ENCODE data around the gene LIFR. TPM values are rescaled to one million over a fixed set of nuclear protein-coding genes. Genes with fewer than 3 reads are reported as not detected.

The LIFR gene
- total RNA-seq, 1 experiment from 2014 or later = 10.6 TPM

DNA sequence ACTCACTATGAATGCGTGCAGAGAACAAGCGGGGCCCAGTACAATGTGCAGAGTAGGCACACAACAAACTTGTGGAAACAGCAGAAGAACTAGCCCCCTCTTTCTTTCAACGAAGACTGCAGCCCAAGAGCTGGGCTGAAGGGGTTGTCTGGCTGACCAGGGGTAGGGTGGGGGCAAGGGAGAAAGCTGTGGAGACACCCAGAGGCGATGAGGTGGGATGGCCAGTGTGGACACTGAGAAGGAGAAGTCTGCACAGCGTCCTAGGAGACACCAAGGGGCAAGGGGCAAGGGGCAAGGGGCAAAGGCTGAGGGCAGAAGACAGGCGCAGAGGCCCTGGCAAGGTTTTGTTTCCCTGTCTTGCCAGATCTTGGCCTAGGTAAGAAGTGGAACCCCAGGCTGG is 62.3 kb downstream of the LIFR start:
- Histone ChIP-seq H3K27ac (ENCODE audit: low read depth, low read length) (no peak overlapping the region), H3K79me2 (ENCODE audit: insufficient read depth, low read length) (no peaks in the 10 kb centered on the region), H3K9me3 (ENCODE audit: control insufficient read depth in 1 of 2, insufficient read depth in 1 of 2, low read depth in 1 of 2, low read length in 2 of 2) (no peaks in the 10 kb centered on the region), H3K4me3 (replicated peaks in 1 of 2; ENCODE audit: low read depth in 1 of 2, low read length in 2 of 2) (no peak overlapping the region), H3K36me3 (ENCODE audit: control insufficient read depth in 1 of 2, insufficient read depth in 2 of 2, low read length in 2 of 2) (no peaks in the 10 kb centered on the region), H4K20me1 (ENCODE audit: insufficient read depth) (no peaks in the 10 kb centered on the region), H3K27me3 (ENCODE audit: insufficient read depth, low read length) (no peaks in the 10 kb centered on the region), H3K4me1 (ENCODE audit: control insufficient read depth in 1 of 2, insufficient read depth in 2 of 2, low read length in 2 of 2) (no peaks in the 10 kb centered on the region), H2AFZ (ENCODE audit: low read depth, low read length, poor library complexity, severe bottlenecking) (no peak overlapping the region), H3K9ac (ENCODE audit: low read length) (no peak overlapping the region), H3K4me2 (ENCODE audit: low read length) (no peak overlapping the region), H3K9me2 (ENCODE audit: insufficient read depth) (no peaks in the 10 kb centered on the region)
- ChIA-PET CTCF (no interaction called here), RAD21 (ENCODE audit: low non-redundant PET in 1 of 2, low total read pairs in 2 of 2, uncharacterized antibody in 2 of 2, unreplicated experiment in 2 of 2) (no interaction called here), POLR2A (no interaction called here)
- no peak for DNase-seq (ENCODE audit: low read depth, low spot score)
- TF ChIP-seq EZH2 (IDR thresholded peaks at IDR 0.05) (no peak), EGR1 (IDR thresholded peaks at IDR 0.05; ENCODE audit: low read depth) (no peak), CEBPB (IDR thresholded peaks at IDR 0.05; ENCODE audit: low read depth) (no peak), JUND (IDR thresholded peaks at IDR 0.05) (no peak), SP1 (IDR thresholded peaks at IDR 0.05; ENCODE audit: low read depth) (no peak), MAX (IDR thresholded peaks at IDR 0.05) (no peak), POLR2AphosphoS5 (IDR thresholded peaks at IDR 0.05; ENCODE audit: low read depth, low read length) (no peak), CTCF (IDR thresholded peaks at IDR 0.05 in 2 of 3, conservative IDR thresholded peaks at IDR 0.05 in 1 of 3; ENCODE audit: borderline replicate concordance in 1 of 3, insufficient read depth in 1 of 3, low read depth in 2 of 3, low read length in 2 of 3) (no peak), SRF (IDR thresholded peaks at IDR 0.05; ENCODE audit: low read depth) (no peak), YY1 (IDR thresholded peaks at IDR 0.05; ENCODE audit: extremely low read depth, insufficient replicate concordance, low read depth, low read length) (no peak)
- no TSS peak for BruUV-seq (replicated peaks)
- no peak for ATAC-seq
- intact Hi-C loops (cut with micrococcal nuclease) = no loop called here

Data from HCT116 (cell line).